ENCODE measurements around the gene CLPSL2. TPM values are rescaled to one million over a fixed set of nuclear protein-coding genes. Genes with fewer than 3 reads are reported as not detected.

The CLPSL2 gene
- total RNA-seq, 1 donor = not detected

- Histone ChIP-seq H3K4me3 (ENCODE audit: low read length) (no peak overlapping the region), H3K4me1 (ENCODE audit: insufficient read depth, low read length) (no peaks in the 10 kb centered on the region), H3K9me3 (ENCODE audit: low read depth, low read length) (no peaks in the 10 kb centered on the region), H3K27me3 (ENCODE audit: insufficient read depth, low read length) (peaks cover 37% of the 10 kb centered on the region)
Measured at GRCh38 chr6:35790683-35791082, 14.3 kb downstream of the CLPSL2 start.

- H3K9me3 ChIP-seq (ENCODE audit: low read depth, low read length) = no peaks in the 10 kb centered on the region
- H3K27me3 ChIP-seq (ENCODE audit: insufficient read depth, low read length) = peaks cover 7% of the 10 kb centered on the region
- H3K4me1 ChIP-seq (ENCODE audit: insufficient read depth, low read length) = no peaks in the 10 kb centered on the region
- no peak overlapping the region for H3K4me3 ChIP-seq (ENCODE audit: low read length)
Measured at GRCh38 chr6:35794536-35795452, 18.4 kb downstream of the CLPSL2 start.

GRCh38 chr6:35795453-35796071 is 19.2 kb downstream of the CLPSL2 start:
- H3K9me3 ChIP-seq (ENCODE audit: low read depth, low read length) = no peaks in the 10 kb centered on the region
- H3K27me3 ChIP-seq (ENCODE audit: insufficient read depth, low read length) = no peaks in the 10 kb centered on the region
- no peak overlapping the region for H3K4me3 ChIP-seq (ENCODE audit: low read length)
- H3K4me1 ChIP-seq (ENCODE audit: insufficient read depth, low read length) = no peaks in the 10 kb centered on the region

GRCh38 chr6:35796236-35796635 is 19.8 kb downstream of the CLPSL2 start:
- H3K9me3 ChIP-seq (ENCODE audit: low read depth, low read length) = no peaks in the 10 kb centered on the region
- no peak overlapping the region for H3K4me3 ChIP-seq (ENCODE audit: low read length)
- no peaks in the 10 kb centered on the region for H3K27me3 ChIP-seq (ENCODE audit: insufficient read depth, low read length)
- H3K4me1 ChIP-seq (ENCODE audit: insufficient read depth, low read length) = no peaks in the 10 kb centered on the region

- Histone ChIP-seq H3K4me1 (ENCODE audit: insufficient read depth, low read length) (no peaks in the 10 kb centered on the region), H3K4me3 (ENCODE audit: low read length) (no peak overlapping the region), H3K9me3 (ENCODE audit: low read depth, low read length) (no peaks in the 10 kb centered on the region), H3K27me3 (ENCODE audit: insufficient read depth, low read length) (no peaks in the 10 kb centered on the region)
Measured at GRCh38 chr6:35797837-35798526, 21.6 kb downstream of the CLPSL2 start.

GRCh38 chr6:35798706-35799105 is 22.3 kb downstream of the CLPSL2 start:
- H3K4me3 ChIP-seq (ENCODE audit: low read length) = no peak overlapping the region
- no peaks in the 10 kb centered on the region for H3K9me3 ChIP-seq (ENCODE audit: low read depth, low read length)
- H3K27me3 ChIP-seq (ENCODE audit: insufficient read depth, low read length) = no peaks in the 10 kb centered on the region
- H3K4me1 ChIP-seq (ENCODE audit: insufficient read depth, low read length) = no peaks in the 10 kb centered on the region

- Histone ChIP-seq H3K9me3 (ENCODE audit: low read depth, low read length) (no peaks in the 10 kb centered on the region), H3K27me3 (ENCODE audit: insufficient read depth, low read length) (peaks cover 7% of the 10 kb centered on the region), H3K4me1 (ENCODE audit: insufficient read depth, low read length) (peaks cover 7% of the 10 kb centered on the region), H3K4me3 (ENCODE audit: low read length) (no peak overlapping the region)
Measured at GRCh38 chr6:35801148-35801547, 24.8 kb downstream of the CLPSL2 start.

- no peaks in the 10 kb centered on the region for H3K9me3 ChIP-seq (ENCODE audit: low read depth, low read length)
- no peak within 1 kb of the TSS for H3K4me3 ChIP-seq (ENCODE audit: low read length)
- H3K4me1 ChIP-seq (ENCODE audit: insufficient read depth, low read length) = peaks cover 10% of the 10 kb centered on the region
Measured at GRCh38 chr6:35804996-35805736, 28.8 kb downstream of the CLPSL2 start, which contains the start of gene LHFPL5. LHFPL5 (plus strand) TSS chr6:35805352; CDS start chr6:35805671, 319 bp downstream.

GRCh38 chr6:35808688-35809087 is 32.3 kb downstream of the CLPSL2 start:
- H3K9me3 ChIP-seq (ENCODE audit: low read depth, low read length) = no peaks in the 10 kb centered on the region
- peaks cover 11% of the 10 kb centered on the region for H3K27me3 ChIP-seq (ENCODE audit: insufficient read depth, low read length)
- no peak overlapping the region for H3K4me3 ChIP-seq (ENCODE audit: low read length)
- H3K4me1 ChIP-seq (ENCODE audit: insufficient read depth, low read length) = peaks cover 11% of the 10 kb centered on the region

More at GRCh38 chr6:35804996-35805736, 28.8 kb downstream of the CLPSL2 start, which contains the start of gene LHFPL5:
- peaks cover 11% of the 10 kb centered on the region for H3K27me3 ChIP-seq (ENCODE audit: insufficient read depth, low read length)

- Histone ChIP-seq H3K4me3 (ENCODE audit: low read length) (no peak overlapping the region), H3K4me1 (ENCODE audit: insufficient read depth, low read length) (peaks cover 11% of the 10 kb centered on the region), H3K27me3 (ENCODE audit: insufficient read depth, low read length) (peaks cover 11% of the 10 kb centered on the region), H3K9me3 (ENCODE audit: low read depth, low read length) (no peaks in the 10 kb centered on the region)
Measured at GRCh38 chr6:35809809-35810208, 33.4 kb downstream of the CLPSL2 start.

GRCh38 chr6:35810971-35811698 is 34.7 kb downstream of the CLPSL2 start:
- Histone ChIP-seq H3K9me3 (ENCODE audit: low read depth, low read length) (no peaks in the 10 kb centered on the region), H3K4me1 (ENCODE audit: insufficient read depth, low read length) (peaks cover 4% of the 10 kb centered on the region), H3K27me3 (ENCODE audit: insufficient read depth, low read length) (peaks cover 3% of the 10 kb centered on the region), H3K4me3 (ENCODE audit: low read length) (no peak overlapping the region)

GRCh38 chr6:35811699-35811995 is 35.2 kb downstream of the CLPSL2 start:
- H3K4me3 ChIP-seq (ENCODE audit: low read length) = no peak overlapping the region
- no peaks in the 10 kb centered on the region for H3K9me3 ChIP-seq (ENCODE audit: low read depth, low read length)
- H3K4me1 ChIP-seq (ENCODE audit: insufficient read depth, low read length) = peaks cover 4% of the 10 kb centered on the region
- peaks cover 3% of the 10 kb centered on the region for H3K27me3 ChIP-seq (ENCODE audit: insufficient read depth, low read length)

- Histone ChIP-seq H3K9me3 (ENCODE audit: low read depth, low read length) (peaks cover 6% of the 10 kb centered on the region), H3K4me1 (ENCODE audit: insufficient read depth, low read length) (no peaks in the 10 kb centered on the region), H3K27me3 (ENCODE audit: insufficient read depth, low read length) (no peaks in the 10 kb centered on the region), H3K4me3 (ENCODE audit: low read length) (no peak overlapping the region)
Measured at GRCh38 chr6:35817515-35817914, 41.1 kb downstream of the CLPSL2 start.

GRCh38 chr6:35823601-35824000 is 47.2 kb downstream of the CLPSL2 start:
- Histone ChIP-seq H3K4me3 (ENCODE audit: low read length) (no peak overlapping the region), H3K9me3 (ENCODE audit: low read depth, low read length) (no peaks in the 10 kb centered on the region), H3K4me1 (ENCODE audit: insufficient read depth, low read length) (no peaks in the 10 kb centered on the region), H3K27me3 (ENCODE audit: insufficient read depth, low read length) (no peaks in the 10 kb centered on the region)
